Body of pancreas (tissue), 4 donors: ENCODE measurements around the gene HSP90AB1. TPM values are rescaled to one million over a fixed set of nuclear protein-coding genes. Genes with fewer than 3 reads are reported as not detected.
A peak's percentile ranks its signal among the peaks of the same experiment; 100 is the strongest.

Experiments used
- ATAC-seq: fragments of 150-250 bp; one replicate; pipeline ENCODE4 v1.9.1; 2016
- DNase-seq, 4 donors: peaks; one replicate each; pipeline ENCODE4 v3.0.0-alpha.2; 2019
- H3K27ac ChIP-seq, 4 donors: fragments of 200-600 bp; sonication (generic); 1 replicate in 3 of 4; 2 replicates in 1 of 4; pipeline versions ENCODE4 v1.5.1 to v1.6.1; 2016 to 2019; ENCODE audit warnings: mild to moderate bottlenecking in 1 of 4, mixed read lengths in 1 of 4, moderate library complexity in 1 of 4
- H3K27me3 ChIP-seq, 2 donors: fragments of 200-600 bp; sonication (generic); one replicate each; pipeline ENCODE4 v1.6.0; 2016; ENCODE audit warnings: mild to moderate bottlenecking in 1 of 2
- H3K36me3 ChIP-seq, 2 donors: fragments of 200-600 bp; sonication (generic); replicated peaks in 1 of 2; 2 replicates each; pipeline ENCODE4 v1.5.1; 2016; ENCODE audit warnings: low read depth in 2 of 2; ENCODE audit not compliant: insufficient read depth in 1 of 2
- H3K4me1 ChIP-seq: fragments of 200-600 bp; sonication (generic); one replicate; pipeline ENCODE4 v1.6.0; 2016
- H3K4me3 ChIP-seq, 2 donors: fragments of 200-600 bp; sonication (generic); 1 replicate in 1 of 2; 2 replicates in 1 of 2; pipeline ENCODE4 v1.5.1; 2016 to 2019
- H3K9me3 ChIP-seq, 3 donors: fragments of 200-600 bp; sonication (generic); 1 replicate in 2 of 3; 2 replicates in 1 of 3; pipeline ENCODE4 v1.5.1; 2016
- CTCF ChIP-seq, 7 experiments: fragments of 450-650 bp in 4 of 7; fragments of 200-600 bp in 3 of 7; sonication (generic) in 3 of 7; IDR thresholded peaks; one replicate each; pipeline ENCODE4 v1.5.1; 2016 to 2019; ENCODE audit warnings: antibody characterized with exemption in 7 of 7
- POLR2A ChIP-seq, 3 donors: fragments of 450-650 bp; IDR thresholded peaks; one replicate each; pipeline ENCODE4 v1.6.1; 2016; ENCODE audit warnings: antibody characterized with exemption in 3 of 3, mild to moderate bottlenecking in 2 of 3
- WGBS, 2 donors: methylation state at CpG; one replicate each; pipeline ENCODE4 v1.1.5; 2017; 5-methylcytosine and 5-hydroxymethylcytosine counted together
- intact Hi-C: fragments of 100-400 bp; cut with DNase I; formaldehyde crosslinking; loops from one replicate; pipeline ENCODE4 v1.15.1; 2023
- total RNA-seq, 2 donors: library from RNA; depleted of rRNA; stranded (reverse); fragments of >200 nt; gene quantifications; one replicate each; pipeline ENCODE4 v1.1.0, GENCODE V29; 2016

HSP90AB1 gene
- total RNA-seq, 2 donors from 2014 or later = 269 to 441 TPM

DNA sequence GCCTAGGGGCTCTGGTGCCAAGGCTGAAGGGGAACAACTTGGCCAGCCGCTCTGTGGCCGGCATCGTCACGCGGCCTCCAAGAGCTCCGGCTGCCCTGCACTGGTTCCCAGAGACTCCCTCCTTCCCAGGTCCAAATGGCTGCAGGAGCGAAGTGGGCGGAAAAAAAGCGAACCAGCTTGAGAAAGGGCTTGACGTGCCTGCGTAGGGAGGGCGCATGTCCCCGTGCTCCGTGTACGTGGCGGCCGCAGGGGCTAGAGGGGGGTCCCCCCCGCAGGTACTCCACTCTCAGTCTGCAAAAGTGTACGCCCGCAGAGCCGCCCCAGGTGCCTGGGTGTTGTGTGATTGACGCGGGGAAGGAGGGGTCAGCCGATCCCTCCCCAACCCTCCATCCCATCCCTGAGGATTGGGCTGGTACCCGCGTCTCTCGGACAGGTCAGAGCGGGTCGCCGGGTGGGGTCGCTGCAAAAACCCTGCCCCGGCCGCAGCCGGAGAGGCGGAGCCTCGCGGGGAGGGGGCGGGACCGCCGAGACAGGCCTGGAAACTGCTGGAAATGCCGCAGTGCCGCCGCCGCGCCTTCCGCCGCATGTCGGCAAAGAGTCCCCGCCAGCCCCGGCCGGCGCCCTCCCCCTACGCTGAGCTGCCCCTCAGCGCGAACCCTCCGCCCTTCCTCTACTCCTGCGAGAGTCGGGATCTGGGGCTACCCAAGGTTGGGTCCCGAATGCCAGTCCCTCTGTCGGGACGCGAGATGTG, 814 bp upstream of the HSP90AB1 start:
- intact Hi-C loops = no loop called here
- H3K9me3 ChIP-seq = no peaks in the 10 kb centered on the region
- peak overlapping the region; percentile 65 to 91 for H3K4me3 ChIP-seq
- DNase-seq (peak; percentile 90 to 93 (median 90)), ATAC-seq (peak; percentile 70)
- 0 to 1% methylated on average over 17 to 62 of the region's 62 CpGs for WGBS, 2 donors
- TF ChIP-seq POLR2A (IDR thresholded peaks at IDR 0.05) = peak in 2 of 3 donors; percentile 12 to 42
- TF ChIP-seq CTCF (IDR thresholded peaks at IDR 0.05) = peak in 3 of 7 experiments; percentile 22 to 44 (median 23)
- peak overlapping the region; percentile 98 to 99 (median 99) for H3K27ac ChIP-seq
- peaks cover 16 to 19% of the 10 kb centered on the region in 2 donors for H3K36me3 ChIP-seq
- H3K4me1 ChIP-seq = peaks cover 42% of the 10 kb centered on the region
- no peaks in the 10 kb centered on the region for H3K27me3 ChIP-seq

GRCh38 chr6:44247338-44248302, 719 bp downstream of the HSP90AB1 start:
- DNase-seq = peak; percentile 81 to 87 (median 85)
- Histone ChIP-seq H3K27ac (peak overlapping the region; percentile 98 to 99 (median 99)), H3K36me3 (peaks cover 28 to 35% of the 10 kb centered on the region in 2 donors), H3K4me3 (peak overlapping the region; percentile 91 to 100), H3K9me3 (no peaks in the 10 kb centered on the region), H3K4me1 (peaks cover 52% of the 10 kb centered on the region), H3K27me3 (no peaks in the 10 kb centered on the region)
- TF ChIP-seq CTCF (IDR thresholded peaks at IDR 0.05) (no peak), POLR2A (IDR thresholded peaks at IDR 0.05) (no peak)
- ATAC-seq = peak; percentile 60
- intact Hi-C loops = no loop called here
- WGBS, 2 donors = 0 to 1% methylated on average over 29 to 48 of the region's 52 CpGs

DNA sequence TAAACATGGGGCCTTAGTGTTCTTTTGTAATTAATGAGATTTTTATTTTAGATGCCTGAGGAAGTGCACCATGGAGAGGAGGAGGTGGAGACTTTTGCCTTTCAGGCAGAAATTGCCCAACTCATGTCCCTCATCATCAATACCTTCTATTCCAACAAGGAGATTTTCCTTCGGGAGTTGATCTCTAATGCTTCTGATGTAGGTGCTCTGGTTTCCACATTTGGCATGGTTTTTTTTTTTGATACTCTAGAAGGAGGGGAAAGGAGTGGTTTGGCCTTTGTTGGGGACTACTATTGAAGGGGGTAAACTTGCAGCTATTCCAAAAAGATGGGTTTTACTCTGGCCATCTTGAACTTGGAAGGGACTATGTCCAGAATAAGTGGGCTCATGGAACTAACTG, 1.7 kb downstream of the HSP90AB1 start:
- no peak for ATAC-seq
- peak overlapping the region in 1 of 2 donors; percentile 91 for H3K4me3 ChIP-seq
- intact Hi-C loops = no loop called here
- TF ChIP-seq CTCF (IDR thresholded peaks at IDR 0.05) = no peak
- peaks cover 62% of the 10 kb centered on the region for H3K4me1 ChIP-seq
- H3K36me3 ChIP-seq = peaks cover 38 to 44% of the 10 kb centered on the region in 2 donors
- peak overlapping the region; percentile 98 to 99 (median 99) for H3K27ac ChIP-seq
- no peak for DNase-seq
- no peaks in the 10 kb centered on the region for H3K27me3 ChIP-seq
- no peaks in the 10 kb centered on the region for H3K9me3 ChIP-seq
- WGBS, 2 donors = 0 to 10% methylated on average over 1 of the region's 1 CpG

GRCh38 chr6:44249082-44249748, 2.3 kb downstream of the HSP90AB1 start:
- ATAC-seq (no peak), DNase-seq (no peak)
- intact Hi-C loops = no loop called here
- no peaks in the 10 kb centered on the region for H3K27me3 ChIP-seq
- no peak overlapping the region for H3K4me3 ChIP-seq
- WGBS, 2 donors = 40 to 41% methylated on average over 7 to 9 of the region's 9 CpGs
- peaks cover 67% of the 10 kb centered on the region for H3K4me1 ChIP-seq
- peak overlapping the region in 3 of 4 donors; percentile 13 to 99 (median 98) for H3K27ac ChIP-seq
- peaks cover 41 to 51% of the 10 kb centered on the region in 2 donors for H3K36me3 ChIP-seq
- TF ChIP-seq CTCF (IDR thresholded peaks at IDR 0.05) = no peak
- TF ChIP-seq POLR2A (IDR thresholded peaks at IDR 0.05) = no peak
- H3K9me3 ChIP-seq = no peaks in the 10 kb centered on the region
